GDM1 (cell line): ENCODE measurements around the gene RGS10.

Experiments used
- DNase-seq: peaks from one replicate; lab custom pipeline; 2025; lab: John Stamatoyannopoulos, UW

RGS10 gene

GRCh38 chr10:119518176-119518575, 24.3 kb downstream of the RGS10 start:
- no peak for DNase-seq

GRCh38 chr10:119517235-119518141, 25.0 kb downstream of the RGS10 start:
- DNase-seq, result peak; percentile 79

- DNase-seq, result peak; percentile 79
Observed at GRCh38 chr10:119516381-119517234, 25.9 kb downstream of the RGS10 start.

- DNase-seq, result no peak
Observed at GRCh38 chr10:119515511-119516045, 26.9 kb downstream of the RGS10 start.

- DNase-seq, result no peak
Observed at GRCh38 chr10:119514819-119515218, 27.7 kb downstream of the RGS10 start.

GRCh38 chr10:119511828-119512515, 30.5 kb downstream of the RGS10 start:
- DNase-seq, result no peak

GRCh38 chr10:119509909-119510451, 32.5 kb downstream of the RGS10 start:
- no peak for DNase-seq

GRCh38 chr10:119507115-119507514, 35.4 kb downstream of the RGS10 start:
- DNase-seq, result no peak

- DNase-seq, result no peak
Observed at GRCh38 chr10:119505588-119506315, 36.8 kb downstream of the RGS10 start.

GRCh38 chr10:119505131-119505551, 37.4 kb downstream of the RGS10 start:
- no peak for DNase-seq

GRCh38 chr10:119504651-119505050, 37.9 kb downstream of the RGS10 start:
- no peak for DNase-seq

- DNase-seq, result no peak
Observed at GRCh38 chr10:119503821-119504220, 38.7 kb downstream of the RGS10 start.

GRCh38 chr10:119502618-119503155, 39.8 kb downstream of the RGS10 start:
- no peak for DNase-seq

- no peak for DNase-seq
Observed at GRCh38 chr10:119502209-119502608, 40.3 kb downstream of the RGS10 start.

- no peak for DNase-seq
Observed at GRCh38 chr10:119501690-119502089, 40.8 kb downstream of the RGS10 start.

- DNase-seq, result no peak
Observed at GRCh38 chr10:119500821-119501220, 41.7 kb downstream of the RGS10 start.

- DNase-seq, result no peak
Observed at GRCh38 chr10:119500123-119500795, 42.3 kb downstream of the RGS10 start.

- no peak for DNase-seq
Observed at GRCh38 chr10:119499677-119500002, 42.9 kb downstream of the RGS10 start.

GRCh38 chr10:119498889-119499676, 43.4 kb downstream of the RGS10 start:
- no peak for DNase-seq
